ENCODE measurements around the gene PTPRD. TPM values are rescaled to one million over a fixed set of nuclear protein-coding genes. Genes with fewer than 3 reads are reported as not detected.

Gene PTPRD
- total RNA-seq, 1 donor, result 26.3 TPM

- no peak for TF ChIP-seq CTCF (IDR thresholded peaks at IDR 0.05; ENCODE audit: insufficient read depth, low read depth, low read length)
- H3K4me3 ChIP-seq (ENCODE audit: low read depth, low read length), result no peak overlapping the region
- no peak for DNase-seq (ENCODE audit: low read depth)
Measured at GRCh38 chr9:10104774-10105173, 508.0 kb downstream of the PTPRD start.

- DNase-seq (ENCODE audit: low read depth), result no peak
- H3K4me3 ChIP-seq (ENCODE audit: low read depth, low read length), result no peak overlapping the region
- no peak for TF ChIP-seq CTCF (IDR thresholded peaks at IDR 0.05; ENCODE audit: insufficient read depth, low read depth, low read length)
Measured at GRCh38 chr9:10095208-10095607, 517.6 kb downstream of the PTPRD start.

GRCh38 chr9:10094563-10094962 lies 518.2 kb downstream of the PTPRD start:
- no peak for DNase-seq (ENCODE audit: low read depth)
- no peak overlapping the region for H3K4me3 ChIP-seq (ENCODE audit: low read depth, low read length)
- TF ChIP-seq CTCF (IDR thresholded peaks at IDR 0.05; ENCODE audit: insufficient read depth, low read depth, low read length), result no peak

- no peak for DNase-seq (ENCODE audit: low read depth)
- no peak for TF ChIP-seq CTCF (IDR thresholded peaks at IDR 0.05; ENCODE audit: insufficient read depth, low read depth, low read length)
- H3K4me3 ChIP-seq (ENCODE audit: low read depth, low read length), result no peak overlapping the region
Measured at GRCh38 chr9:10080012-10080411, 532.8 kb downstream of the PTPRD start.

GRCh38 chr9:10079284-10079964 lies 533.4 kb downstream of the PTPRD start:
- DNase-seq (ENCODE audit: low read depth), result no peak
- TF ChIP-seq CTCF (IDR thresholded peaks at IDR 0.05; ENCODE audit: insufficient read depth, low read depth, low read length), result no peak
- no peak overlapping the region for H3K4me3 ChIP-seq (ENCODE audit: low read depth, low read length)

- no peak overlapping the region for H3K4me3 ChIP-seq (ENCODE audit: low read depth, low read length)
- DNase-seq (ENCODE audit: low read depth), result no peak
- TF ChIP-seq CTCF (IDR thresholded peaks at IDR 0.05; ENCODE audit: insufficient read depth, low read depth, low read length), result no peak
Measured at GRCh38 chr9:10071579-10071978, 541.2 kb downstream of the PTPRD start.

All from fibroblast of villous mesenchyme (primary cell).